ENCODE measurements around the gene LETM1.

DNA sequence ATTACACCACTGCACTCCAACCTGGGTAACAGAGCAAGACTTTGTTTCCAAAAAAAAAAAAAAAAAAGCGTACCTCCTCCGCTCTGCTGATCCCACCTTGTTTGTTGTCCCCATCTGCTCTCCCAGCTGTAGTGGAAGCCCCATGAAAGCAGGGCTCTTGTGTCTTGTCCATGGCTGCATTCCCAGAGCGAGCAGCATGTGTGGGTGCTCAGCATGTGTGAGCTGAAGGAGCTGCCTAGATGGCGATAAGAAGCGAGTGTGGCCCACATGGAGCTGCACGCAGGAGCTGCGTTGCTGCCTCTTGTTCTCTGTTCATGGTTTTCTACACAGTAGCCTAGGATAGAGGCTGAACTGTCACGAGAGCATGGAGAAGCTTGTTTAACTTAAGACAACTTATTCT, 27.6 kb upstream of the LETM1 start:
- TF ChIP-seq POLR2A (IDR thresholded peaks at IDR 0.05) = no peak
- TF ChIP-seq, protein P1, sequence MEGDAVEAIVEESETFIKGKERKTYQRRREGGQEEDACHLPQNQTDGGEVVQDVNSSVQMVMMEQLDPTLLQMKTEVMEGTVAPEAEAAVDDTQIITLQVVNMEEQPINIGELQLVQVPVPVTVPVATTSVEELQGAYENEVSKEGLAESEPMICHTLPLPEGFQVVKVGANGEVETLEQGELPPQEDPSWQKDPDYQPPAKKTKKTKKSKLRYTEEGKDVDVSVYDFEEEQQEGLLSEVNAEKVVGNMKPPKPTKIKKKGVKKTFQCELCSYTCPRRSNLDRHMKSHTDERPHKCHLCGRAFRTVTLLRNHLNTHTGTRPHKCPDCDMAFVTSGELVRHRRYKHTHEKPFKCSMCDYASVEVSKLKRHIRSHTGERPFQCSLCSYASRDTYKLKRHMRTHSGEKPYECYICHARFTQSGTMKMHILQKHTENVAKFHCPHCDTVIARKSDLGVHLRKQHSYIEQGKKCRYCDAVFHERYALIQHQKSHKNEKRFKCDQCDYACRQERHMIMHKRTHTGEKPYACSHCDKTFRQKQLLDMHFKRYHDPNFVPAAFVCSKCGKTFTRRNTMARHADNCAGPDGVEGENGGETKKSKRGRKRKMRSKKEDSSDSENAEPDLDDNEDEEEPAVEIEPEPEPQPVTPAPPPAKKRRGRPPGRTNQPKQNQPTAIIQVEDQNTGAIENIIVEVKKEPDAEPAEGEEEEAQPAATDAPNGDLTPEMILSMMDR (IDR thresholded peaks at IDR 0.05) = no peak
